ENCODE measurements around the gene ABT1.
A peak's percentile ranks its signal among the peaks of the same experiment; 100 is the strongest.

GRCh38 chr6:26596579-26597388 is at the start of gene ABT1:
- TF ChIP-seq IRF1 (CRISPR knock-in tag; IDR thresholded peaks at IDR 0.05) (no peak), CTCF (IDR thresholded peaks at IDR 0.05) (no peak), SP1 (CRISPR knock-in tag; conservative IDR thresholded peaks at IDR 0.05) (peak; percentile 99), ELF4 (CRISPR knock-in tag; IDR thresholded peaks at IDR 0.05; ENCODE audit: low read depth) (no peak), ZNF138 (CRISPR knock-in tag; conservative IDR thresholded peaks at IDR 0.05) (no peak), USF2 (CRISPR knock-in tag; IDR thresholded peaks at IDR 0.05) (no peak), ESRRA (CRISPR knock-in tag; IDR thresholded peaks at IDR 0.05; ENCODE audit: borderline replicate concordance) (no peak), NFYB (CRISPR knock-in tag; conservative IDR thresholded peaks at IDR 0.05; ENCODE audit: low read depth) (no peak), PRDM15 (CRISPR knock-in tag; IDR thresholded peaks at IDR 0.05) (no peak), ATF3 (CRISPR knock-in tag; conservative IDR thresholded peaks at IDR 0.05) (no peak), ZNF121 (CRISPR knock-in tag; IDR thresholded peaks at IDR 0.05) (peak; percentile 100), HMGXB4 (CRISPR knock-in tag; IDR thresholded peaks at IDR 0.05) (peak; percentile 86; the same call in 1 of the 2 replicates), ZNF512 (CRISPR knock-in tag; IDR thresholded peaks at IDR 0.05; ENCODE audit: borderline replicate concordance) (no peak)
